ENCODE results near the gene AATK.
A peak's percentile ranks its signal among the peaks of the same experiment; 100 is the strongest.

The AATK gene

GRCh38 chr17:81100668-81101067, 65.4 kb downstream of the AATK start:
- DNase-seq (ENCODE audit: extremely low spot score, insufficient read length, low read depth) (no peak), FAIRE-seq (no peak)

- no peak for DNase-seq (ENCODE audit: extremely low spot score, insufficient read length, low read depth)
- no peak for FAIRE-seq
These were observed 66.1 kb downstream of the AATK start for GRCh38 chr17:81099888-81100287.

- no peak for FAIRE-seq
- no peak for DNase-seq (ENCODE audit: extremely low spot score, insufficient read length, low read depth)
These were observed 68.1 kb downstream of the AATK start for GRCh38 chr17:81097943-81098308.

- DNase-seq (ENCODE audit: extremely low spot score, insufficient read length, low read depth): no peak
These were observed 68.7 kb downstream of the AATK start for GRCh38 chr17:81097134-81097942.

GRCh38 chr17:81096741-81097133, 69.3 kb downstream of the AATK start:
- no peak for DNase-seq (ENCODE audit: extremely low spot score, insufficient read length, low read depth)
- no peak for FAIRE-seq

More at GRCh38 chr17:81097134-81097942, 68.7 kb downstream of the AATK start:
- FAIRE-seq: no peak

GRCh38 chr17:81095383-81095762, 70.6 kb downstream of the AATK start:
- FAIRE-seq (no peak), DNase-seq (ENCODE audit: extremely low spot score, insufficient read length, low read depth) (no peak)

GRCh38 chr17:81094509-81095382, 71.3 kb downstream of the AATK start:
- DNase-seq (ENCODE audit: extremely low spot score, insufficient read length, low read depth) (peak; percentile 45), FAIRE-seq (peak; percentile 41)

- no peak for FAIRE-seq
- DNase-seq (ENCODE audit: extremely low spot score, insufficient read length, low read depth): no peak
These were observed 72.2 kb downstream of the AATK start for GRCh38 chr17:81093619-81094508.

GRCh38 chr17:81092518-81093095, 73.4 kb downstream of the AATK start:
- no peak for DNase-seq (ENCODE audit: extremely low spot score, insufficient read length, low read depth)
- no peak for FAIRE-seq

GRCh38 chr17:81091774-81092517, 74.1 kb downstream of the AATK start:
- FAIRE-seq (no peak), DNase-seq (ENCODE audit: extremely low spot score, insufficient read length, low read depth) (no peak)

GRCh38 chr17:81091154-81091553, 74.9 kb downstream of the AATK start:
- DNase-seq (ENCODE audit: extremely low spot score, insufficient read length, low read depth) (no peak), FAIRE-seq (no peak)

GRCh38 chr17:81090361-81091136, 75.5 kb downstream of the AATK start:
- FAIRE-seq (no peak), DNase-seq (ENCODE audit: extremely low spot score, insufficient read length, low read depth) (no peak)

GRCh38 chr17:81086789-81087551, 79.1 kb downstream of the AATK start:
- FAIRE-seq (no peak), DNase-seq (ENCODE audit: extremely low spot score, insufficient read length, low read depth) (no peak)

GRCh38 chr17:81085420-81085911, 80.6 kb downstream of the AATK start:
- no peak for FAIRE-seq
- no peak for DNase-seq (ENCODE audit: extremely low spot score, insufficient read length, low read depth)

- DNase-seq (ENCODE audit: extremely low spot score, insufficient read length, low read depth): no peak
- no peak for FAIRE-seq
These were observed 81.2 kb downstream of the AATK start for GRCh38 chr17:81084680-81085419.

- DNase-seq (ENCODE audit: extremely low spot score, insufficient read length, low read depth) (no peak), FAIRE-seq (no peak)
These were observed 82.8 kb downstream of the AATK start for GRCh38 chr17:81083125-81083765.

Measured in GM18507 (cell line).